Fibroblast of skin of abdomen (primary cell): ENCODE data around the gene POTEG. TPM values are rescaled to one million over a fixed set of nuclear protein-coding genes. Genes with fewer than 3 reads are reported as not detected.
"Not testable (repeated sequence)": the region's sequence is repeated elsewhere in the genome, so short reads cannot be mapped to it uniquely, and the experiment has no call there.

Source experiments
- DNase-seq: peaks from one replicate; pipeline ENCODE4 v3.0.0-alpha.2; 2013
- polyA plus RNA-seq, 2 experiments: library from polyadenylated mRNA; unstranded; fragments of 120-200 nt; gene quantifications; one replicate each; pipeline ENCODE4 v1.2.1, GENCODE V29; 2013; ENCODE audit not compliant: insufficient read length in 2 of 2

Gene POTEG
- polyA plus RNA-seq (2013, experiment 1 of 2; ENCODE audit: insufficient read length), result 0.55 TPM
- polyA plus RNA-seq (2013, experiment 2 of 2; ENCODE audit: insufficient read length), result 0.41 TPM

DNA sequence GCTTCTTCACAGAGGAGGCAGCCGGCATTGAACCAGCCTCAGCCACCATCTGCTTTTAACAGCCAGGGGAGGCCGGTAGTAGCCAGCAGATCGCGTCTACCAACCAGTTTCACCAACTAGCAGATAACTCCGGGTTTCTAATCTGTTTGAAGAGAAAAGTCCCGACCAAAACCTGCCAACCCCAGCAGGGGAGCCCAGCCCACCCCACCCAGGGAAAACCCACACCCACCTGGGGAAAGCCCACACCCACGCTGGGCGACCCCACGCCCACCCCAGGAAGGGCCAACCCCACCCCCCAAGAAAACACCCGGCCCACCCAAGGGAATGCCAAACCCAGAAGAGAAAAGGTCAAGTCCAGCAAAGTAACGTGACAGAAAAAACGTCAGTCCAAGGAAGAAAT is at the start of gene POTEG:
TSS of gene POTEG (minus strand) at position 101 of the 400 bp plus-strand sequence. CDS start at position 49, 52 bp downstream.
- not testable (repeated sequence) for DNase-seq

DNA sequence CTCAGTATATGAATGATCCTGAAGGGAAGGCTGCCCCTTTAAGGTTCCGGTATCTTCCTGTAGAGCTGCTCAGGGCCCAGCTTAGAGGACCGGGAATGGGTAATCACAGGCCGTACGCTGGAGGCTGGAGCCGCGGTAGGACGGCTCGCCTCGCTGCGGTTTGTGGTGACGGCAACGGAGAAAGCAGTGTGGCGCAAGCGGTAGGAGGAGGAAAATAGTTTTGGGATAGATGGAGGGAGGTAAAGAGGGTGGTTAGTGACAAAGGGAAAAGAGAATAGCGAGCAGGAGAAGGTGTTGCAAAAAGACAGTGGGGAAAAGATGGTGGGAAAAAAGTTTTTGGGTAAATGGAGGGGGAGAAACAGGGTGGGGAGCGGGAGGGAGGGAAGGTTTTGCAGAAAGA is 48.0 kb upstream of the POTEG start:
- not testable (repeated sequence) for DNase-seq

DNA sequence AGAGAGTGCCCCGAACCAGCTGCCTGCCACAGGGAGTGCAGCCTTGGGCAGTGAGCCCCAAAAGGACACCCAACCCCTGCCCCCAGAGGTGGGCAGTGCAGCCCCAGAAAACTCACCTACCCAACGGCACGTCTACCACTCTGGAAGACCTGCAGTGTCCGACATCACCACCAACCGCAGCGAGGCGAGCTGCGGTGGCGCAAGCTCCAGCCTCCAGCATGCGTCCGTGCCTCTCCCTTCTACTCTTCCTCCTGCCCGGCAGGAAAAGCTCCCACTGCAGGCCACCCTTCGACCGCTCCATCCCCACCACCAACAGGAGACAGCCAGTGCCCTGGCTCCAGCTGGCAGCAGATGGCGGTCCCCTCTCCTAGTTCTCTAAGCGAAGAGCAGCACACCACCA is 47.3 kb upstream of the POTEG start:
- DNase-seq, result not testable (repeated sequence)

DNA sequence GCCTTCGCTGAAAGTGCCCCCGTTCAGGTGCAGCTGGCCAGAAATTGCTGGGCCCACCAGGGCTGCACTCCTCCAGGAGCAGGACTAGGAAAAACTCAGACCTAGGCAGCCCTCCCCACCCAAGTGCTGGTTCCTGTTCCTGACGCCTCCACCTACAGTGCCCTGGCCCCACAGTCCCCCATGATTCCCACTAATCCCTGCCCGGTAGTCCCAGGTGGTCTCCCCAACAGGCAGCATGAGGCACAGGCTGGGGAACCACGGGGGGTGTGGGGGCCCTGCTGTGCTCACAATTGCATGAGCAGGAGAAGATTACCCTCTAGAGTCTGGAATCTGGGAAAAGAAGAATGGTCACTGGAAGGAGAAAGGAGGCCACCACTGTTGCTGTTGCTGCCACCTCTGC is 46.4 kb upstream of the POTEG start:
- not testable (repeated sequence) for DNase-seq

DNA sequence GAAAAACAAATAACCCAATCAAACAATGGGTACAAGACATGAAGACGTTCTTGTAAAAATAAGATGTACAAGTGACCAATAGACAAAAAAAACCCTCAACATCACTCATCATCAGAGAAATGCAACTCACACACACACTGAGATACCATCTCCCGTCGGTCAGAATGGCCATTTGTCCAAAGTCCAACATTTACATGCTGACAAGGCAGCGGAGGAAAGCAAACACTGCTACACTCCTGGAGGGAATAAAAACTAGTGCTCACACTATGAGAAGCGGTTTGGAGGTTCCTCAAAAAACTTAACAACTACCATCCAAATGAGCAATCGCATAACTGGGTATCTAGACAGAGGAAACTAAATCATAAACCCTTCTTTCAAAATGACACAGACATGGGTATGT is 11.6 kb upstream of the POTEG start:
- not testable (repeated sequence) for DNase-seq

DNA sequence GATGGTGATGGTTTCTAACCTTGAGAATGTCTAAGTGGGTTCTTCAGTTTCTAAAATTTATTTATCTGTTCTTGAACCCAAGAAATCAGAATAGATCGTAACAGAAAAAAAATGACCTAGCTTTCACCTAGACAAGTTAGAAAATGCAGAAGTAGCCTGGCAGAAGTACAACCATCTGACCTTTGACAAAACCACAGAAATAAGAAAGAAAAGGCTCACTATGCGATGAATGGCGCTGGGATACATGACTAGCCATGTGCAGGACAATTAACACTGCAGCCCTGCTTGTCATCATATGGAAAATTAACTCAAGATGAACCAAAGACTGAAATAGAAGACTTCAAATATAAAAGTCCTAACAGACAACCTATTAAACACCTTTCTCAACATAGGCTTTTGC is 5.7 kb upstream of the POTEG start:
- not testable (repeated sequence) for DNase-seq

DNA sequence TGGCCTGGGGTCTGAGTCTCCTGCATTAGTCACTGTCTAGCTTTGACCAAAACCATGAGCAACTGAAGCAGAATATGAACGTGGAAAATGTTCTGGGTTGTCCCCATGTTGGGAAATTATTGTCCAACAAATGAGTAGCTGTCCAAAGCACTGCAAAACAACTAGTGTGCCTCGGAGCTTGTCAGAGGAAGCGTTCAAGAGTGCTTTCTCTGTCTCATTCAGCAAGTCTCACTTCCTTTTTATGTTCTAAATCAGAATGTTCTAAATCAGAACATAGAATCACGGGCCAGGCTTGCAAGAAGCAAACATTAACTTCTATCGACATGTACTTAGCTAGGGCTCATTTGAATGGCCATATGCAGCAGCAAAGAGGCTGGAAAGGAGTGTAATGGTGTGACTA is 5.1 kb upstream of the POTEG start:
- DNase-seq, result not testable (repeated sequence)

DNA sequence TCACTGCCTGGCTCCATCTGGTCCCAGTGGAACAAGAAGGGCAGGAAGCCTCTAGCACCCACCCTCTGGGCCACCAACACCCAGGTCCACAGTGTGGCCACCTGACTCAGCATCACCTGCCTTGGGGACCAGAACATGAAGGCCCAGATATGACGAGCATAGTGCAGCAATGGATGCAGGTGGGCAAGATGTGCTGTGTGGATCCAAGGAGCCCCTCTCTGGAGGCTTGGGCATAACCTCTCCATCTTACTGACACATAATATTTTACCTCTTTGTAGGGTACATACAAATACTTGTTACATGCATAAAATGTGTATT is 2.9 kb upstream of the POTEG start:
- not testable (repeated sequence) for DNase-seq

DNA sequence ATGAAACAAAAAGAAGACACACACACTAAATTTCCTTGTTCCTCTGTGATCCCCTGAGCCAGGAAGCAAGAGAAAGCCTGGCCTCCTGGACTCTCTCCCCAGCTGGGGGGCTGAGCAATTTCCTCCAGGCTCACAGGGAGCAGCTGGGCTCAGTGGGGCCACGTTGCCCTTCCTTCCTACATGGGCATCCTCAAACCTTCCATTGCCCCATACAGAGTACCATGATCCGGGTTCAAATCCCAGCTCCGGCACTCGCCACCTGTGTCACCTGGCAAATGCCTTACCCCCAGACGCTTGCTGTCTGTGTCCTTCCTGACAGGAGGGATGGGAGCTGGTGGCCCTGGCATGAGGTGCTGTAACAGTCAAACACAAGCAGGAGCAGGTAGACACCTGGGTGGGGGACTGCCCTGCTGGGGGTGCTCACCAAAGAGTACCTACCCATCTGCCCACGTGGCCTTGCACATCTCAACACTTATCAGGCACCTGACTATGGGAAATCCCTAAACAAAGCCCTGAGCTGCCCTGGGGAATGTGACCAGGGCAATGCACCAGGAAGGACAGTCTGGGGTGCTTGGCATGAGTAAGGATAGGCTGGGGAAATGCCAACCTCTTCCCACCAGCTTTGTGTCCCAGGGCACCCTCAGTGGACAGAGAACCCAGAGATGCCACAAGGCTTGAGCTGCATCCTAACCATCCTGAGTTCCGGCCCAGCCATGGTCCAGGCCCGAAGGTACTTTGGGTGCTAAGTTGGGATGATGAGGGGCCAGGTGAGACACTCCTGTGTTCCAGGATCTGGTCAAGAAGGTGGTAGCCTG is 2.4 kb upstream of the POTEG start:
- not testable (repeated sequence) for DNase-seq

DNA sequence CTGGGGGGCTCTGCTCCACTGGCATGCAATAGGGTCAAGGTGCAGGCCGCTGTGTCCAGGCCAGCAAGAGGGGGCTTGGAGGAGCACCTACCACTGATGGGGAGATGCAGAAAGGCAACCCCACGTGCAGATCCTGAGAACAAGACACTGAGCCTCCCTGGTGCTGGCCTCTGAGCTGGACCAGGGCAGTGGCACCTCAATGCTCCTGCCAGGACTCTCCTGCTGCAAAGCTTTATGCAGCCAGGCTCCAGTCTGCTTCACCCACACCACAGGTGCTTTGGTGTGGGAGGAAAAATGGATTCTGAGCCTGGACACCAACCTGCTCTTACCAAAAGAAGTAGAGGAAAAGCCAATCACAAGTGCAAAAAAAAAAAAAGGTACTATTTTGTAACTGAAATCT is 1.7 kb upstream of the POTEG start:
- not testable (repeated sequence) for DNase-seq

DNA sequence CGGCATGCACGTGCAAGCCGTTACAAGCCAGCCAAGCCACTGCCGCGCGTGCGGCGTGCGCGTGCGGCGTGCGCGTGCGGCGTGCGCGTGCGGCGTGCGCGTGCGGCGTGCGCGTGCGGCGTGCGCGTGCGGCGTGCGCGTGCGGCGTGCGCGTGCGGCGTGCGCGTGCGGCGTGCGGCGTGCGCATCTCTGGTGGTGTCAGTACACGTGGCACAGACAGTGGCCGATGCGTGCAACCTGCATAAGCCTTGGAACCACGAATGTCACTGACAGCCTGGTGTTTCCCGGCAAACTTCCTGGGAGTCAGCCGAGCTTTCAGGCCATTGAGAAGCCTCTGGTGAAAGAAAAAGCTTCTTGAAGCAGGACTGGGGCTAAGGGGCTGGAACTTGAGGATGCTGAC is 750 bp upstream of the POTEG start:
- not testable (repeated sequence) for DNase-seq

DNA sequence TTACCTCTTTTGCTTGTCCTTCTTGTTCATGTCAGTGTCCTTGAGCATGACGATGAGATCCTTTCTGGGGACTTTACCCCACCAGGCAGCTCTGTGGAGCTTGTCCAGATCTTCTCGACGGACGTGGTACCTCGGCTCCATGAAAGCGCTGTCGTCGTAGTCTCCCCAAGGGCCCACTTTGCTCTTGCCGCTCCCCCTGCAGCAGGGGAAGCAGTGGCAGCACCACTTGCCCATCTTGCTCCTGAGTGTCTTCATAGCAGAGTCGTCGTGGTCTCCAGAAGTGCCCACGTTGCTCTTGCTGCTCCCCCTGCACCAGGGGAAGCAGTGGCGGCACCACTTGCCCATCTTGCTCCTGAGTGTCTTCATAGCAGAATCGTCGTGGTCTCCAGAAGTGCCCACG is 376 bp downstream of the POTEG start:
- DNase-seq, result not testable (repeated sequence)

DNA sequence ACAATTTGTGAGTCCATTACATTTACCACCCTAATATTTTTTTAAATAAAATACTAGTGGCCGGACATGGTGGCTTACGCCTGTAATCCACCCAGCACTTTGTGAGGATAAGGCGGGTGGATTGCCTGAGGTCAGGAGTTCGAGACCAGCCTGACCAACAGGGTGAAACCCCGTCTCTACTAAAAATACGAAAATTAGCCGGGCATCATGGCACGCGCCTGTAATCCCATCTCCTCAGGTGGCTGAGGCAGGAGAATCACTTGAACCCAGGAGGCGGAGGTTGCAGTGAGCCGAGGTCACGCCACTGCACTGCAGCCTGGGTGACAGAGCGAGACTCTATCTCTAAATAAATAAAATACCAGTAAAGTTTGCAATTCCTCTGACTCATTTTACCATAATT is 25.6 kb downstream of the POTEG start:
- not testable (repeated sequence) for DNase-seq

DNA sequence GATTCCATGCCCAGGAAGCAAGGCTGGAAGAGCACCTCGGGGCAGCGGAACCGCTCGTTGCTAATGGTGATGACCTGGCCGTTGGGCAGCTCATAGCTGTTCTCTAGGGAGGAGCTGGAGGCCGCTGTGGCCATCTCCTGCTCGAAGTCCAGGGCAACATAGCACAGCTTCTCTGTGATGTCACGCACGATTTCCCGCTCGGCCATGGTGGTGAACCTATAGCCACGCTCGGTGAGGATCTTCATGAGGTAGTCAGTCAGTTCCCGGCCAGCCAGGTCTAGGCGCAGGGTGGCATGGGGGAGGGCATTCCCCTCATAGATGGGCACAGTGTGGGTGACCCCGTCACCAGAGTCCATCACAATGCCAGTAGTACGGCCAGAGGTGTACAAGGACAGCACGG is 32.0 kb downstream of the POTEG start:
- DNase-seq, result not testable (repeated sequence)

DNA sequence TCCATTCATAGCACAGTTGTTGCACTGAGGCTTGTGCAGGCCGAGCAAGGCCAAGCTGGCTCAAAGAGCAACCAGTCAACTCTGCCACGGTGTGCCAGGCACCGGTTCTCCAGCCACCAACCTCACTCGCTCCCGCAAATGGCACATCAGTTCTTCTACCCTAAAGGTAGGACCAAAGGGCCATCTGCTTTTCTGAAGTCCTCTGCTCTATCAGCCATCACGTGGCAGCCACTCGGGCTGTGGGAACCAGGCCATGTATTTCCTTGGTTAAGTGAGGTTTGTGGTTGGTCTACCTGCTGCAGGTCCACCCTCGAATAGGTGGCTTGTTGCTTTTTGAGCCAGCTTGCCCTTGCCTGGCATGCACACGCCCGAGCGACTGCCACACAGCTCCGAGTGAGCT is 39.4 kb downstream of the POTEG start:
- not testable (repeated sequence) for DNase-seq

DNA sequence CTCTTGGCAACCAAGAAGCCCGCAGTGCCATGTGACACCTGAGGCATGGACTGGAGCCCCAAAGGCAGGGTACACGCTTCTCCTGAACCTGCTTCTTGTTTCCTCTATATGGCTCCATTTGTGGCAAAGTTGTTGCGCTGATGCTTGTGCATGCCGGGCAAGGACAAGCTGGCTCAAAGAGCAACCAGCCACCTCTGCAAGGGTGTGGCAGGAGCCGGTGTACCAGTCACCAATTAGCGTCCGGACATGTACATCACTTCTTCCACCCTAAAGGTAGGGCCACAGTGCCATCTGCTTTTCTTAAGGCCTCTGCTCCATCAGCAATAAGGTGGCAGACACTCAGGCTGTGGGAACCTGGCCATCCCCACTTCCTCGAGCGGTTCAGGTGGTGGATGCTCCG is 43.9 kb downstream of the POTEG start:
- not testable (repeated sequence) for DNase-seq

DNA sequence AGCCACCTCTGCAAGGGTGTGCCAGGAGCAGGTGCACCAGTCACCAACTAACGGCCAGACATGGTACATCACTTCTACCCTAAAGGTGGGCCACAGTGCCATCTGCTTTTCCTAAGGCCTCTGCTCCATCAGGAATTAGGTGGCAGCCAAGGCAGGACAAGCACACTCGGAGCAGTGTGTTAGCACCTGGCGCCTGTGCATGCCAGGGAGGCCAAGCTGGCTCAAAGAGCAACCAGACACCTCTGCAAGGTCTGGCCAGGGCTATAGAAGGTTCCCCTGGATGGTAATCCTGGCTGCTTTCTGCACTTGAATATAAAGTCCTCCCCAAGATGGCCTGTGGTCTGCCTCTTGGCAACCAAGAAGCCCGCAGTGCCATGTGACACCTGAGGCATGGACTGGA is 45.4 kb downstream of the POTEG start:
- not testable (repeated sequence) for DNase-seq

DNA sequence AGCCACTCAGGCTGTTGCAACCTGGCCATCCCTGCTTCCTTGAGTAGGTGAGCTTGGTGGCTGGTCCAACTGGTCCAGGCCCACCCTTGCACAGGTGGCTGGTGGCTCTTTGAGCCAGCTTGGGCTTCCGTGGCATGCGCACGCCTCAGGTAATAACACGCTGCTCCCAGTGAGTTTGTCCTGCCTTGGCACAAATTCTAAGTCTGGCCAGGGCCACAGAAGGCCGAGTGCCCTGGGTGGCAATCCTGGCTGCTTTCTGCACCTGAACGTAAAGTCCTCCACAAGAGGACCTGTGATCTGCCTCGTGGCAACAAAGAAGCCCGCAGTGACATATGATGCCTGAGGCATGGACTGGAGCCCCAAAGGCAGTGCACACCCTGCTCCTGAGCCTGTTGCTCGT is 47.1 kb downstream of the POTEG start:
- not testable (repeated sequence) for DNase-seq

DNA sequence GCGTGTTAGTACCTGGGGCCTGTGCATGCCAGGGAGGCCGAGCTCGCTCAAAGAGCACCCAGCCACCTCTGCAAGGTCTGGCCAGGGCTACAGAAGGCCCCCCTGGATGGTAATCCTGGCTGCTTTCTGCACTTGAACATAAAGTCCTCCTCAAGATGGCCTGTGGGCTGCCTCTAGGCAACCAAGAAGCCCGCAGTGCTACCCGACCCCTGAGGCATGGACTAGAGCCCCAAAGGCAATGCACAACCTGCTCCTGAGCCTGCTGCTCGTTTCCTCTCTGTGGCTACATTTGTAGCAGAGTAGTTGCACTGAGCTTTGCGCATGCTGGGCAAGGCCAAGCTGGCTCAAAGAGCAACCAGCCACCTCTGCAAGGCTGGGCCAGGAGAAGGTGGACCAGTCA is 47.8 kb downstream of the POTEG start:
- not testable (repeated sequence) for DNase-seq

DNA sequence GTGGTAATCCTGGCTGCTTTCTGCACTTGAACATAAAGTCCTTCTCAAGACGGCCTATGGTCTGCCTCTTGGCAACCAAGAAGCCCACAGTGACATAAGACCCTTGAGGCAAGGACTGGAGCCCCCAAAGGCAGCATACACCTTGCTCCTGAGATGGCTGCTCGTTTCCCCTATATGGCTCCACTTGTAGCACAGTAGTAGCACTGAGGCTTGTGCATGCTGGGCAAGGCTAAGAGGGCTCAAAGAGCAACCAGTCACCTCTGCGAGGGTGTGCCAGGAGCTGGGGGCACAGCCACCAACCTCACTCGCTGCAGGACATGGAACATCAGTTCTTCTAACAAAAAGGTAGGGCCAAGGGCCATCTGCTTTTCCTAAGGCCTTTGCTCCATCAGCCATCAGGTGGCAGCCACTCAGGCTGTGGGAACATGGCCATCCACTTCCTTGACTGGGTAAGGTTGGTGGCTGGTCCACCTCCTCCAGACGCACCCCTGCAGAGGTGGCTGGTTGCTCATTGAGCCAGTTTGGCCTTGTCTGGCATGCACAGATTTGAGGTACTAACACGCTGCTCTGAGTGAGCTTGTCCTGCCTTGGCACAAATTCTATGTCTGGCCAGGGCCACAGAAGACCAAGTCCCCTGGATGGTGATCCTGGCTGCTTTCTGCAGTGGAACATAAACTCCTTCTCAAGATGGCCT is 49.9 kb downstream of the POTEG start:
- not testable (repeated sequence) for DNase-seq

DNA sequence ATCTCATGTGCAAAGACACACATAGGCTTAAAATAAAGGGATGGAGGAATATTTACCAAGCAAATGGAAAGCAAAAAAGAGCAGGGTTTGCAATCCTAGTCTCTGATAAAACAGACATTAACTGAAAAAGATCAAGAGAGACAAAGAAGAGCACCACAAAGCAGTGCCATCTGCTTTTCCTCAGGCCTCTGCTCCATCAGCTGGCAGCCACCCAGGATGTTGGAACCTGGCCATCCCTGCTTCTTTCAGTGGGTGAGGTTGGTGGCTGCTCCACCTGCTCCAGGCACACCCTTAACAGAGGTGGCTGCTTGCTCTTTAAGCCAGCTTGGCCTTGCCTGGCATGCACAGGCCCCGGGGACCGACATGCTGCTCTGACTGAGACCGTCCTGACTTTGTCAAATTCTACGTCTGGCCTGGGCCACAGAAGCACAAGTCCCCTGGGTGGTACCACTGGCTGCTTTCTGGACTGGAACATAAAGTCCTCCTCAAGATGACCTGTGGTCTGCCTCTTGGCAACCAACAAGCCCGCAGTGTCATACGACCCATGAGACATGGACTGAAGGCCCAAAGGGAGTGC is 51.0 kb downstream of the POTEG start:
- DNase-seq, result not testable (repeated sequence)

DNA sequence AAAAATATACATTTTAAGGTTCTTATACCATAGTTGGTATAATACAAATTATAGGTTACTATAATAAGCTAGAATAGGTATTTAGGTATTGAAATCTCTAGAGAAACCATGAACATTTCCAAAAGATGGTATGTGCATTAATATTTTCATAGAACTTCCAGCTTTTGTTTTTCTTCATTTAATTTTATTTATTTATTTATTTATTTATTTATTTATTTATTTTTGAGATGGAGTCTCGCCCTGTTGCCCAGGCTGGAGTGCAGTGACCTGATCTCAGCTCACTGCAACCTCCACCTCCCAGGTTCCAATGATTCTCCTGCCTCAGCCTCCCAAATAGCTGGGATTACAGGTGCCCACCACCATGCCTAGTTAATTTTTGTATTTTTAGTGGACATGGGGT is 54.0 kb downstream of the POTEG start:
- not testable (repeated sequence) for DNase-seq

DNA sequence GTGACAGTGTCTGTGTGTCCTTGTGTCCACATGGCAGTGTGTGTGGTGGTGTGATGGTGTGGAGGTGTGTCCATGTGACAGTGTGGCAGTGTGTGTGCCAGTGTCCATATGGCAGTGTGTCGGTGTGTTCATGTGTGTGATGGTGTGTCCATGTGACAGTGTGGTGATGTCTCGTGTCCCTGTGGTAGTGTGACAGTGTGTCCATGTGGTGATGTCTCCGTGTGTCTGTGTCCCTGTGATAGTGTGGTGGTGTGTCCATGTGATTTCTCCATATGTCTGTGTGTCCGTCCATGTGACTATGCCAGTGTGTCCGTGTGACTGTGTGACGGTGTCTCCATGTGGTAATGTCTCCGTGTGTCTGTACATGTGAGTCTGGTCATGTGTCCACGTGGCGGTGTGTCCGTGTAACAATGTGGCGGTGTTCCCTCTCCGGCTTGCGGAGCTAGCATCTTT is 59.7 kb downstream of the POTEG start:
- DNase-seq, result not testable (repeated sequence)
